HG03097 (cell line): ENCODE data around the gene TSPAN13.

Experiments used
- ATAC-seq: cut with Tn5 transposase; IDR thresholded peaks from one replicate; pipeline ENCODE4 v1.9.1; 2021; ENCODE audit not compliant: unreplicated experiment, low FRiP score

The TSPAN13 gene

DNA sequence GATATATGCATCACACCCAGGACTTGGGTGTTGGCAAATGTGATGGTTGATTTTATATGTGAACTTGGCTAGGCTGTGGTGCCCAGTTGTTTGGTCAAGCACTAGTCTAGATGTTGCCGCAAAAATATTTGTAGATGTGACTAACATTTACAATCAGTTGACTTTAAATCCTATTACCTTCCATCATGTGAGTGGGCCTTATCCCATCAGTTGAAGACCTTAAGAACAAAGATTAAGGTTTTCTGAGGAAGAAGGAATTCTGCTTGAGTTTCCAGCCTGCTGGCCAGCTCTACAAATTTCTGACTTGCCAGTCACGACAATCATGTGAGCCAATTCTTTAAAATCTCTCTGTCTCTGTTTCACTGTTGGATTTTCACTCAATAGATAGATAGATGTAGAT lies 20.3 kb downstream of the TSPAN13 start:
- no peak for ATAC-seq

DNA sequence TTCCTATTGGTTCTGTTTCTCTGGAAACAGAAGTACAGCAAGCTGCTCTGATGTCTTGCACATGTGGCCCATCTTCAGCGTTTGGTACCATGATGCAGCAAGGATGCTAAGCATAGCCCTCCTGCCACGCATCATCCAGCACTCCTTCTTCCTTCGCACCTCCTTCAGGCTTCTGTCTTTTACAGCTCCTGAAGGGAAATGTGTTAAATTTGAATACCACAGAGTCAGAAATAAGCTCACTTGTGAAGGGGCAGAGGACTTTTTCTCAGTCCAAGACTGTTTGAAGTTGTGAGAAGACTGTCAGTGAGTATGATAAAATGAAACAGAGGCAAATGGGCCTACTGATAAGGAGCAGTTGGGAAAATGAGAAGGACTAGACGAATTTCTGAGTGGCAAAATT lies 20.7 kb downstream of the TSPAN13 start:
- no peak for ATAC-seq

GRCh38 chr7:16774986-16775385 lies 21.4 kb downstream of the TSPAN13 start:
- ATAC-seq: no peak

DNA sequence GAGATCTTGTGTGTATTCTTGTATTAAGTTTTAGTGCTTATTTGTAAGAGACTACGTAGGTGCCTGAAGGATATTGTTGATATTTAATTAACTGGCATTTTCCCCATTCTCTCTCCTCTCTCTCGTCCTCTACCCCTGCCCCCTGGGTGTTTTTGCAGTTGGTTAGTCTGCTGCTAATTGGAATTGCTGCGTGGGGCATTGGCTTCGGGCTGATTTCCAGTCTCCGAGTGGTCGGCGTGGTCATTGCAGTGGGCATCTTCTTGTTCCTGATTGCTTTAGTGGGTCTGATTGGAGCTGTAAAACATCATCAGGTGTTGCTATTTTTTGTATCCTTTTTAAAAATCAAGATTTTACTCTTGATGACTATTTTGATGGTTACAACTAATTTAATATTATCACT lies 22.5 kb downstream of the TSPAN13 start:
- no peak for ATAC-seq

DNA sequence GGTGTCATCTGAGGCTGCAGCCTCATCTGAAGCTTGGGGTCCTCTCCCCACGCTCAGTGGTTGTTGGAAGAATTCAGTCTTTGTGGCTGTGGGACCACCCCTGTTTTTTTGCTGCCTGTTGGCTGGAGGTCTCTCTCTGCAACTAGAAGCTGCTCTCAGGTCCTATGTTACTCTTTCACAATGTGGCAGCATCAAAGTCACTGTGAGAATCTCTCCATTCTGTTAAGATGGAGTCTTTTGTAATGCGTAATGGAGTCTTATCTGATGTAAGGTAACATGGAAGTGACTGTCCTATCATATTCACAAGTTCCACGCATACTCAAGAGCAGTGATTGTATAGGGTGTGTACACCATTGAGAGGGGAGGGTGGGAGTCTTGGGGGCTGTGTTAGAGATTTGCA lies 24.9 kb downstream of the TSPAN13 start:
- no peak for ATAC-seq

DNA sequence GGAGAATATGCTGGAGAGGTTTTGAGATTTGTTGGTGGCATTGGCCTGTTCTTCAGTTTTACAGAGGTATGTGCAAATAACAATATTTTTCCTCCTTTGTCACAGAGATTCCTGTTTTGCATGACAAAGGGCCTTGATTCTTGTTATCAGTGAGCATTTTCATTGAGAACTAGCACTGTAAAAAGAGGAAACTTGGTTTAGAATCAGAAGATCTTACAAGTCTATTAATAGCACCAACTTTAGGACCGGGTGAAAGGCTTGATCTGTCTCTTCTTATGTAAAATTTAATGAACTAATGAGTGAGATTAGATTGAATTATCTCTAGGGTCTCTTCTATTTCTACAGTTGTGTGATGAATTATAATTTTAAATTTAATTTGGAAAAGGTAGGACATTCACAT lies 25.5 kb downstream of the TSPAN13 start:
- ATAC-seq: no peak

GRCh38 chr7:16780596-16780995 lies 27.0 kb downstream of the TSPAN13 start:
- ATAC-seq: no peak

DNA sequence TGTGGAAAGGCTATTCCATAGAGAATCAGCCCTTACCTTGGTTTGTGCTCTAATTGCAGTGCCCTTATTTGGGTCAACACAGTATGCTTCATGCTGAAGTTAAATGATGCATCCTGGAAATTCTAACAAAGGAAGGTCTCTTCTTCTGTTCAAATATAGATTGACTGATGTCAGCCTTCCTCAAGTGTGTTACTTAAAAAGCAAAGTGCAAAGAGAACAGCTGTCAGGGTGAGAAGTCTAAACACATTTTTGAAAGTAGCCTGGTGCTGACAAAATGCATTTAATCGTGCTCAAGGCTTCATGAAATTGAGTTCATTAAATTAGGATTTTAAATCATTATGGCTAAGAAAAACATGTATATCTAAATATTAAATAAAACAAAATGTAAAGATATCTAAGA lies 31.8 kb downstream of the TSPAN13 start:
- no peak for ATAC-seq

DNA sequence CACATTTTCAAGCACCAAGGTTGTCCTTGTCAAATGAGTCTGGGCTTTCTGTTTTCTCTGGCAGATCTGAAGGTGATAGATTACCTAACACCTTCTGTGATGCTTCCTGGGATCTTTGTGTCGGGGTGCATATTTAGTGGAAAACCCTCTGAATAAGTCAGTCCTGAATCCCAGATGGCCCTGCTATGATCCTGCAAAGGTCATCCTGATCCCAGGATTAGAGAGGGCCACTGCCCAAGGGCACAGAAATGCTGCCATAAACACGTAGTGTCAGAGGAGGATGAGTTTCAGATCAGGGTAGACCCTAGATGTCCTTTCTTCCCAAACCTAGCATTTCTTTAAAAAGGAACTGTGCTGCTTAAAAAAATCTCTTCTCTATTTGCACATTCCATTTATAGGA lies 32.3 kb downstream of the TSPAN13 start:
- ATAC-seq: no peak

- ATAC-seq: no peak
These were observed 32.7 kb downstream of the TSPAN13 start for GRCh38 chr7:16786257-16786656.

- ATAC-seq: no peak
These were observed 33.6 kb downstream of the TSPAN13 start for GRCh38 chr7:16787127-16787526.

GRCh38 chr7:16791071-16791470 lies 37.5 kb downstream of the TSPAN13 start:
- ATAC-seq: no peak

GRCh38 chr7:16791905-16792698 lies 38.5 kb downstream of the TSPAN13 start:
- ATAC-seq: no peak

DNA sequence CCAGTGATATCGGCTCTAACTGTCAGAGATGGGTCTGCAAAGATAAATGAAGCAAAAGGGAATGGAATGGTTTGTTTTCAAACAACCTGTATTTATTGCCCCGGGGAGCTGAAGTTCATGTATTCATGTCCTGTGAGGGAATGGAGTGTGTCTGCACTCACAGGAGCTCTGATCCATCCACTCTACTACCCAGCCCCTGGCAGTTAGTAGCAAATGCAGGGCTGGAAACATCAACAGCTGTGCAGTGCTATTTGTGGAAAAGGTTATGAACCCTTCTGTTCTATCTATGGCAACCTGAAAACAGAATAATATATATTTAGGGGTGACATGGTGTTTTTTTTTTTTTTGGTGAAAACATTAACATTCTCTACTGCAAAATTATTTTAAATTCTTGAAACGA lies 41.4 kb downstream of the TSPAN13 start:
- ATAC-seq: no peak

DNA sequence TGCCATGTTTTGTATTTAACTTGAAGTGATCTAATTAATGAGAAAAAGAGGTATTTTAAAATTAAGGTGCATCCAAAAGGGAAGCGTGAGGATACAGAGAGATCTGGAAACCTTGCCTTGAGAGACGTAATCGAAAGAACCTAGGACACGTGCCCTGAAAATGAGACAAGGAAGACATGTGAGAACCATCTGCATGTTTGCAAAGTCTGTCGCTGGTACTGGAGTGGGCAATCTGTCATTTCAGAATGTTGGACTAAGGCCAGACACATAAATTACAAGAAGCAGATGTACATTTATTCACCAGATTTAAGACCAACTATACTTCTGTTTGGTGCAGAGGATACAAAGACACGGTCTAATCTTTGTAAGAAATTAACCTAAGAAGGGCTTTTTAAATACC lies 42.1 kb downstream of the TSPAN13 start:
- ATAC-seq: no peak

- no peak for ATAC-seq
These were observed 47.6 kb downstream of the TSPAN13 start for GRCh38 chr7:16801111-16801542.

- ATAC-seq: no peak
These were observed 48.0 kb downstream of the TSPAN13 start for GRCh38 chr7:16801579-16801978.

- ATAC-seq: no peak
These were observed 49.6 kb downstream of the TSPAN13 start for GRCh38 chr7:16803125-16803524.

DNA sequence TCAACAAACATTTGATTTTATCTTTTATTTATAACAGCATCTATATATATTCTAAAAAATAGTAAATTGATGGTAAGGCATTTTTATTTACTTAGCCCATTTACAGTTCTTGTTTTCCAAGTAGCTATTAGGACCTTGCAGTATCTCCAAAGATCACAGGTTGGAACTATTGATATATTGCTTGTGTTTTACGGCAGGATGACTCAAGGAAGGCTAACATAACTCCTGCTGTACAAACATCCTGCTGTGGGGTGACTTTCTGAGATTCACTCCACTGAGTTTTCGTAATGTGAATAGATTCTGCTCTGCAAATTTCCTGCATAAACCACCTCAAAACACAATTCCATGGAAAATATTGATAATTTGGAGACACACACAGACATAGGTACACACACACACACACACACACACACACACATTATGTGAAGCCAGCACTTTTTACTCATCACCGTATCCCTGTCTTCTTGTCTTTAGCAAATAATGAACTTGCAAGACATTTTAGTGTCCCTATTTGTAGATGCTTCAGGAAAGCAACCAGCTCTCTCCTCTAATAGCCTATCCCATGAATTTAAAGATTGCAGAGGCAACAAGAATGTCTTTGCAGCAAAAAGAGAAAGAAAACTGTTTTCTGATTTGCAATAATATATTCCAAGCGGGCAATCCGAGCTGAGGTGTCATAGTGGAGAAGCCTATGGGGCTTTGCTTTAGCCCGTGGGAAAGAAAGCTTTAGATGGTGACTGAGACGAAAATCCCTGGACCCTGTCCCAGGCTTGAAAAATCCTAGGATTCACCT lies 50.5 kb downstream of the TSPAN13 start:
- no peak for ATAC-seq

GRCh38 chr7:16804674-16805439 lies 51.3 kb downstream of the TSPAN13 start, which contains the start of gene AGR2:
Gene AGR2, minus strand, starts transcription at chr7:16804999. Its CDS starts 3,203 bp downstream, at chr7:16801796.
- no peak for ATAC-seq

DNA sequence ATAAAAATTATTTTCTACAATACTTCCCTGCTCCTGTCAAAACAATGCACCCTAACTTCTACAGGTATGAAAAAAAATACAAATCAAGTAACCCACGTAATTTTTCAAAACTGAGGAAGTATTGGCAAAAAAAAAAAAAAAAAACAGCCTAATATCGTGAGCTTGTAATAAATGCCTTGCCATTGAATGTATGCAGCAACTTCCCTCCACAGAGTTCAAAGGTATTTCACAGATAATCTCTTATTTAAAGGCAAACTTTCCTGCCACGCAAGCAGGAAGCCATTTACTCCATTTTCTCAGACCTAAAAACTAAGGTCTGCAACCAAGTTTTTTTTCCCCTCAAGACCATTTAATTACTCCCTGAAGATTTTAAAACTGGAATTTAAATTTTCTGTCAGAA lies 51.9 kb downstream of the TSPAN13 start:
- no peak for ATAC-seq
